ENCODE measurements around the gene CENPA. TPM values are rescaled to one million over a fixed set of nuclear protein-coding genes. Genes with fewer than 3 reads are reported as not detected.

The CENPA gene
- not detected for total RNA-seq

GRCh38 chr2:26785431-26786206 lies at the start of gene CENPA:
Gene CENPA (plus strand): TSS chr2:26786056. CDS start chr2:26786197, 141 bp downstream.
- TF ChIP-seq POLR2AphosphoS5 (IDR thresholded peaks at IDR 0.05; ENCODE audit: insufficient read depth in 1 of 2, low read depth in 1 of 2): peak; percentile 69 to 96
- peak in 1 of 3 experiments; percentile 36 for TF ChIP-seq CTCF (IDR thresholded peaks at IDR 0.05)
- no peak for TF ChIP-seq POLR2A (IDR thresholded peaks at IDR 0.05)
- intact Hi-C loops (cut with DNase I): no loop called here
- H3K9me3 ChIP-seq: no peaks in the 10 kb centered on the region
- DNase-seq (ENCODE audit: extremely low spot score in 2 of 2): peak in 1 of 2 donors; percentile 98
- H3K27ac ChIP-seq: peak within 1 kb of the TSS; percentile 15
- no peaks in the 10 kb centered on the region for H3K27me3 ChIP-seq
- peaks cover 0 to 11% of the 10 kb centered on the region in 2 donors for H3K36me3 ChIP-seq
- H3K4me3 ChIP-seq: peak within 1 kb of the TSS; percentile 67 to 86
- H3K4me1 ChIP-seq: peaks cover 8% of the 10 kb centered on the region

- H3K27ac ChIP-seq: no peak overlapping the region
- no peaks in the 10 kb centered on the region for H3K9me3 ChIP-seq
- intact Hi-C loops (cut with DNase I): no loop called here
- no peaks in the 10 kb centered on the region for H3K36me3 ChIP-seq
- no peaks in the 10 kb centered on the region for H3K27me3 ChIP-seq
- H3K4me1 ChIP-seq: peaks cover 4% of the 10 kb centered on the region
- DNase-seq (ENCODE audit: extremely low spot score in 2 of 2): no peak
- TF ChIP-seq POLR2AphosphoS5 (IDR thresholded peaks at IDR 0.05; ENCODE audit: insufficient read depth in 1 of 2, low read depth in 1 of 2) (no peak), POLR2A (IDR thresholded peaks at IDR 0.05) (no peak), CTCF (IDR thresholded peaks at IDR 0.05) (no peak)
- no peak overlapping the region for H3K4me3 ChIP-seq
These were observed 48.6 kb upstream of the CENPA start for GRCh38 chr2:26737221-26737620.

GRCh38 chr2:26738481-26738880 lies 47.4 kb upstream of the CENPA start:
- H3K36me3 ChIP-seq: no peaks in the 10 kb centered on the region
- intact Hi-C loops (cut with DNase I): no loop called here
- H3K27ac ChIP-seq: no peak overlapping the region
- TF ChIP-seq POLR2A (IDR thresholded peaks at IDR 0.05): no peak
- no peak for TF ChIP-seq CTCF (IDR thresholded peaks at IDR 0.05)
- TF ChIP-seq POLR2AphosphoS5 (IDR thresholded peaks at IDR 0.05; ENCODE audit: insufficient read depth in 1 of 2, low read depth in 1 of 2): no peak
- H3K27me3 ChIP-seq: no peaks in the 10 kb centered on the region
- H3K9me3 ChIP-seq: no peaks in the 10 kb centered on the region
- no peak for DNase-seq (ENCODE audit: extremely low spot score in 2 of 2)
- H3K4me3 ChIP-seq: no peak overlapping the region
- H3K4me1 ChIP-seq: peaks cover 4% of the 10 kb centered on the region

GRCh38 chr2:26739514-26739913 lies 46.3 kb upstream of the CENPA start:
- peaks cover 4% of the 10 kb centered on the region for H3K4me1 ChIP-seq
- intact Hi-C loops (cut with DNase I): no loop called here
- H3K9me3 ChIP-seq: no peaks in the 10 kb centered on the region
- no peaks in the 10 kb centered on the region for H3K27me3 ChIP-seq
- H3K27ac ChIP-seq: no peak overlapping the region
- no peaks in the 10 kb centered on the region for H3K36me3 ChIP-seq
- TF ChIP-seq CTCF (IDR thresholded peaks at IDR 0.05) (no peak), POLR2A (IDR thresholded peaks at IDR 0.05) (no peak), POLR2AphosphoS5 (IDR thresholded peaks at IDR 0.05; ENCODE audit: insufficient read depth in 1 of 2, low read depth in 1 of 2) (no peak)
- H3K4me3 ChIP-seq: no peak overlapping the region
- no peak for DNase-seq (ENCODE audit: extremely low spot score in 2 of 2)

GRCh38 chr2:26740346-26740745 lies 45.5 kb upstream of the CENPA start:
- DNase-seq (ENCODE audit: extremely low spot score in 2 of 2): no peak
- no peak for TF ChIP-seq POLR2A (IDR thresholded peaks at IDR 0.05)
- no peak for TF ChIP-seq POLR2AphosphoS5 (IDR thresholded peaks at IDR 0.05; ENCODE audit: insufficient read depth in 1 of 2, low read depth in 1 of 2)
- no peak for TF ChIP-seq CTCF (IDR thresholded peaks at IDR 0.05)
- H3K9me3 ChIP-seq: no peaks in the 10 kb centered on the region
- H3K36me3 ChIP-seq: no peaks in the 10 kb centered on the region
- intact Hi-C loops (cut with DNase I): no loop called here
- H3K4me1 ChIP-seq: peaks cover 4% of the 10 kb centered on the region
- H3K27ac ChIP-seq: no peak overlapping the region
- H3K27me3 ChIP-seq: no peaks in the 10 kb centered on the region
- no peak overlapping the region for H3K4me3 ChIP-seq
